SU-DHL-6 (cell line): Measurements from ENCODE around the gene ERCC4.

Experiments
- H2AFZ ChIP-seq: fragments of 200-600 bp; sonication (generic); 2 replicates; pipeline ENCODE4 v1.6.1; 2014; ENCODE audit warnings: low read depth, mild to moderate bottlenecking, moderate library complexity, mixed read lengths, antibody characterized with exemption, low read length; ENCODE audit not compliant: severe bottlenecking
- H3F3A ChIP-seq: fragments of 200-600 bp; shearing (Covaris generic); 2 replicates; pipeline ENCODE4 v1.6.0; 2016; ENCODE audit warnings: antibody characterized with exemption, mild to moderate bottlenecking; ENCODE audit not compliant: insufficient read depth
- H3K27ac ChIP-seq: fragments of 200-600 bp; sonication (generic); 2 replicates; pipeline ENCODE4 v1.5.1; 2016; ENCODE audit warnings: low read depth, mild to moderate bottlenecking, low read length, moderate library complexity, mixed read lengths
- H3K27me3 ChIP-seq: fragments of 200-600 bp; sonication (generic), shearing (Covaris generic); 2 replicates; pipeline ENCODE4 v1.6.0; 2014; ENCODE audit warnings: mild to moderate bottlenecking, low read length
- H3K36me3 ChIP-seq: fragments of 200-600 bp; sonication (generic); 2 replicates; pipeline ENCODE4 v1.6.1; 2014; ENCODE audit warnings: mild to moderate bottlenecking, low read length, mixed read lengths
- H3K4me2 ChIP-seq: fragments of 300-600, 200-600 bp; shearing (Covaris generic), sonication (generic); 2 replicates; pipeline ENCODE4 v1.6.0; 2014; ENCODE audit warnings: low read length, low read depth, mild to moderate bottlenecking; ENCODE audit not compliant: poor library complexity, severe bottlenecking
- H3K4me3 ChIP-seq: fragments of 200-600 bp; sonication (generic); 2 replicates; pipeline ENCODE4 v1.5.1; 2014; ENCODE audit warnings: antibody characterized with exemption, low read length, mild to moderate bottlenecking, mixed read lengths; ENCODE audit not compliant: insufficient read depth, poor library complexity, severe bottlenecking
- H3K79me2 ChIP-seq: fragments of 200-600 bp; sonication (generic); 2 replicates; pipeline ENCODE4 v1.6.1; 2014; ENCODE audit warnings: mild to moderate bottlenecking, low read length, moderate library complexity; ENCODE audit not compliant: insufficient read depth
- H3K9ac ChIP-seq: fragments of 200-600 bp; sonication (generic); 2 replicates; pipeline ENCODE4 v1.7.0; 2014; ENCODE audit warnings: mild to moderate bottlenecking, low read length
- H3K9me2 ChIP-seq: fragments of 200-600 bp; sonication (generic); replicated peaks from 2 replicates; pipeline ENCODE4 v1.6.1; 2014; ENCODE audit warnings: low read length; ENCODE audit not compliant: insufficient read depth
- H3K9me3 ChIP-seq: fragments of 200-600 bp; sonication (generic); 2 replicates; pipeline ENCODE4 v1.6.1; 2014; ENCODE audit warnings: low read length, mixed read lengths; ENCODE audit not compliant: insufficient read depth
- H4K20me1 ChIP-seq: fragments of 200-600 bp; sonication (generic); 2 replicates; pipeline ENCODE4 v1.6.1; 2014; ENCODE audit warnings: low read depth, mild to moderate bottlenecking, antibody characterized with exemption, low read length, moderate library complexity, mixed read lengths
- EZH2phosphoT487 ChIP-seq: fragments of 200-600 bp; sonication (generic), shearing (Covaris generic); conservative IDR thresholded peaks from 2 replicates; pipeline ENCODE4 v1.6.1; 2018; ENCODE audit warnings: mild to moderate bottlenecking, antibody characterized with exemption, low read length, moderate library complexity, mixed read lengths
- TF ChIP-seq, protein P1 (sequence below): fragments of 200-600 bp; sonication (generic); IDR thresholded peaks from one replicate; pipeline ENCODE4 v1.5.1; 2017; ENCODE audit warnings: antibody characterized with exemption, mild to moderate bottlenecking, low read length, moderate library complexity; ENCODE audit not compliant: insufficient read depth, poor library complexity, severe bottlenecking

ERCC4 gene

GRCh38 chr16:13892301-13892700, 27.7 kb upstream of the ERCC4 start:
- Histone ChIP-seq H3K9me3 (no peaks in the 10 kb centered on the region), H3K27me3 (no peaks in the 10 kb centered on the region; the same call in 1 of the 2 replicates), H3K9me2 (no peaks in the 10 kb centered on the region), H3K79me2 (no peaks in the 10 kb centered on the region), H3K9ac (no peak overlapping the region), H3K36me3 (no peaks in the 10 kb centered on the region), H3F3A (no peaks in the 10 kb centered on the region), H3K4me2 (no peak overlapping the region), H2AFZ (no peak overlapping the region), H3K27ac (no peak overlapping the region), H4K20me1 (no peaks in the 10 kb centered on the region), H3K4me3 (no peak overlapping the region)
- TF ChIP-seq, protein P1, sequence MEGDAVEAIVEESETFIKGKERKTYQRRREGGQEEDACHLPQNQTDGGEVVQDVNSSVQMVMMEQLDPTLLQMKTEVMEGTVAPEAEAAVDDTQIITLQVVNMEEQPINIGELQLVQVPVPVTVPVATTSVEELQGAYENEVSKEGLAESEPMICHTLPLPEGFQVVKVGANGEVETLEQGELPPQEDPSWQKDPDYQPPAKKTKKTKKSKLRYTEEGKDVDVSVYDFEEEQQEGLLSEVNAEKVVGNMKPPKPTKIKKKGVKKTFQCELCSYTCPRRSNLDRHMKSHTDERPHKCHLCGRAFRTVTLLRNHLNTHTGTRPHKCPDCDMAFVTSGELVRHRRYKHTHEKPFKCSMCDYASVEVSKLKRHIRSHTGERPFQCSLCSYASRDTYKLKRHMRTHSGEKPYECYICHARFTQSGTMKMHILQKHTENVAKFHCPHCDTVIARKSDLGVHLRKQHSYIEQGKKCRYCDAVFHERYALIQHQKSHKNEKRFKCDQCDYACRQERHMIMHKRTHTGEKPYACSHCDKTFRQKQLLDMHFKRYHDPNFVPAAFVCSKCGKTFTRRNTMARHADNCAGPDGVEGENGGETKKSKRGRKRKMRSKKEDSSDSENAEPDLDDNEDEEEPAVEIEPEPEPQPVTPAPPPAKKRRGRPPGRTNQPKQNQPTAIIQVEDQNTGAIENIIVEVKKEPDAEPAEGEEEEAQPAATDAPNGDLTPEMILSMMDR = no peak
- no peak for TF ChIP-seq EZH2phosphoT487

DNA sequence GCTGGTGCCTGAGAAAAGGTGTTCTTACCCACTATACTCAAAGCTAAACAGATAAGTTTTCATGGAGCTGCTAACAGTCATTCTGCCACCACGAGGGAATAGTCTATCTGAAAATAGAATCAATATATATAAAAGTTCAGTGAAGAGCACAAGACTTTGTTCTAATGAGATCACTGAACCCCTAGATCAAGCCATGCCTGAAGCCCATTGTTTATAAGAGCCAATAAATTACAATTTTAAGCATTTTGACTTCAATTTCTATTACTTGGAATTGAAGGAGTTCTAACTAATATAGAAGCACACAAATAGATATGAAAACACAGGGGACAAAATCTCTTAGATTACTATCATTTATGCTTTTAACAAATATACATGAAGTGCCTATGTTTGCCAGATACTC, 24.4 kb upstream of the ERCC4 start:
- Histone ChIP-seq H4K20me1 (no peaks in the 10 kb centered on the region), H3K4me2 (no peak overlapping the region), H3K9me3 (no peaks in the 10 kb centered on the region), H3K79me2 (no peaks in the 10 kb centered on the region), H3K27ac (no peak overlapping the region), H2AFZ (no peak overlapping the region), H3K36me3 (no peaks in the 10 kb centered on the region), H3K9me2 (no peaks in the 10 kb centered on the region), H3F3A (no peaks in the 10 kb centered on the region), H3K4me3 (no peak overlapping the region), H3K27me3 (no peaks in the 10 kb centered on the region; the same call in 1 of the 2 replicates), H3K9ac (no peak overlapping the region)
- no peak for TF ChIP-seq EZH2phosphoT487
- TF ChIP-seq, protein P1 = no peak

DNA sequence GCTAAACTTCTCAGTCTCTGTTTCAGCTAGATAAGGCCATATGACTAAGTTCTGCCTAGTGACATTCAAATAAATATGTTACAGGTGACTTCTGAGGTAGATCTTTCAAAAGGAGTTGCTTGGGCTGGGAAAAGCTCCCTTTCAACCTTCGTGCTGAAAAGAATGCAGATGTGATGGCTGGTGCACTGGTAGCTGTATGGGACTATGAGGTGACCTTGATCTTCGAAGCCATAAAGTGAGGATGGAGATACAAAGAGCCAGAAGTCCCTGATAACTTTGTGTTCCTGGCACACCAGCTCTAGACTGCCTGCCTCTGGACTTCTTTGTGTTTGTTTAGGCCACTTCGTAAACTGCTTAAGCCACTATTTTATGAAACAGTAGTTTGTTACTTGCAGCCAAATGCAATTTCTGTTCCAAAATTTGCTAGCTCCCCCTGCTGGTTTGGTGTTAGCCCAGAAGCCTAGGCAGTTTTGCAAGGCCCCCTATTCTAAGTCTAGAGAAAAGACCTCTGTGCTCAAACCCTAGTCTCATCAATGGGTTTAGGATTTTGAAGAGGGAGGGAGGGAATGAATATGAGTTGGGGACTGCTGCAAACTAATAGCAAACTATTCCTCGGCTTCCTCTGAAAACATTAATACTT, 23.3 kb upstream of the ERCC4 start:
- H3K27ac ChIP-seq = no peak overlapping the region

More for the DNA sequence above, 23.3 kb upstream of the ERCC4 start:
- H3K36me3 ChIP-seq = no peaks in the 10 kb centered on the region
- TF ChIP-seq EZH2phosphoT487 = no peak
- TF ChIP-seq, protein P1 = peak; percentile 37
- H3K4me2 ChIP-seq = no peak overlapping the region
- H4K20me1 ChIP-seq = no peaks in the 10 kb centered on the region
- no peaks in the 10 kb centered on the region for H3K9me2 ChIP-seq
- H3K27me3 ChIP-seq = no peaks in the 10 kb centered on the region; the same call in 1 of the 2 replicates
- H3K4me3 ChIP-seq = no peak overlapping the region
- no peaks in the 10 kb centered on the region for H3K9me3 ChIP-seq
- no peaks in the 10 kb centered on the region for H3K79me2 ChIP-seq
- H2AFZ ChIP-seq = no peak overlapping the region
- H3K9ac ChIP-seq = no peak overlapping the region
- no peaks in the 10 kb centered on the region for H3F3A ChIP-seq
